GM19468 (cell line): ENCODE data around the gene MID1.

Source experiments
- ATAC-seq: cut with Tn5 transposase; IDR thresholded peaks from one replicate; pipeline ENCODE4 v1.9.1; 2021; ENCODE audit warnings: mild to moderate bottlenecking, moderate library complexity, moderate number of reproducible peaks; ENCODE audit not compliant: unreplicated experiment; ENCODE audit errors: extremely low read depth

MID1 gene

DNA sequence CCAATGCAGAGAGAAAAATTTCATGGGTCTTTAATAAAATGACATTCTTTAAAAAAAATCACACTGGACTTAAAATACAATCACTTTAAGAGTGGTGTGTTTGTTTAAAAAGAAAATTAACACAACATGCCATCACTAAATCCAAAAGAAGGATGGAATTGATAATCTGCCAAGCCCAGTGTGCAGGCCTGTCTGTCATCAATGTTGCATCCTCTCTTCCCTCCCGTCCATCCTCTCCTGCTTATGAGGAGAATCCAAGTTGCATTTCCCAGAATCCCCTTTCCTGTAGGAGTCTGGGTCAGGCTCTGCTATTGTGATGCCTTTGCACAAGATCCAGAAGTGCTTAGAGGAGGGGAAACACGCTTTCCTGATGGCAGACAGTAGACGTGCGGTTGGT, 169.4 kb downstream of the MID1 start:
- no peak for ATAC-seq

DNA sequence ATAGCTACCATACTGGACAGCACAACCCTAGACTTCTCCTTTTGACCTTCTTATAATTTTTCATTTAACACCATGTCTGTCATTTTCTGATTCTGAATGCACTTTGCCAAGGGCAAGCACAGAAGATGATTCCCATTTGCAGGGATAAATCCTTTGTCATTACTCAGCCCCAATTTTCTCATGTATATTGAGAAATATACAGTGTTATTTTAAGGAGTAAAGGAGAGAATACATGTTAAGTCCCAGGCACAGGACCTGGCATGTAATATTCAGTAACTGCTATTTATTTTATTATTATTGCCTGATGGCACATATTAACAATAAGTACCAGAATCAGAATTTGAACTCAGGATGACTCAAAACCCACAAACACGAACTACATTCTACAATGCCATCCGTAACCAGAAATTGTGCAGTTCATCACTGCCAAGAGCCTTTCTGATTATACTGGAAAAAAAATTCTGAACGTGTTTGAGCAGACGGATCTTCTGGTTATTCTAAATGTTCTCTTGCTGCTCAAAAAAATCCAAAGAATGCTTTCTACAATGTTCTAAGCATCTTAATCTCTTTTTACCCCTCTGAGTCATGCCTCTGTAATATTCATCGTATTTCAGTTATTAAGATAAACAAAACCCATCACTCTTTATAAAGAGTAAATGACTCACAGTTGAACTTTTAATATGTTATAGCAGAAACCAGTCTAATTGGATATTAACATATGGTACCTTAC, 170.0 kb downstream of the MID1 start:
- no peak for ATAC-seq

DNA sequence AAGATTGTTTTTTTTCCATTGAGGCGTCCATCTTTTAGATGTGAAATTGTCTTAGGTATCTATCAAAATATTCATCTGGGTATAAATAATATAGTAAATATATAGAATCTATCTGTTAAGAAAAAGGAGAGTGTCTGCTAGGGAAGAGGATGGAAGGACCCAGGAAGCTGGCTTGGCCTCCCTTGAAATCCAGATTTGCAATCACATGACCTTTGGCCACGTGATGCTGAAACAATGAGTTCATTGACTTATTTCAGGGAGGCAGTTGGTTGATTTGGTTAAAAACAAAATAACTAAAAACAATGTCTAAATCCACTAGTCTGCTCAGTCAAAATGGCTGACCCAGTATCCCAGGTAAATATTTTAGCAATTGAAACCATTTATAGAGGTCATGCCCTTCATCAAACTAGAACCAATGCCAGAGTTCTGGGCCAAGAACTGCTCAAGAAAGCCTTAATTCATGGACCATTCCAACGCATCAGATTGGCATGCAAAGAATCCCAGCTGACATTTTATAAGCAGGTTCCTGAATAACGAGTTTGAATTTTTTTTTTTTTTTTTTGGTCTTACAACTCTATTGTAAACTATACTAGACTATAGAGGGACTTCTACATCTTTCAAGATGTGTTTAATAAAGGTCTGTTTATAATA, 172.7 kb downstream of the MID1 start:
- ATAC-seq, result no peak

DNA sequence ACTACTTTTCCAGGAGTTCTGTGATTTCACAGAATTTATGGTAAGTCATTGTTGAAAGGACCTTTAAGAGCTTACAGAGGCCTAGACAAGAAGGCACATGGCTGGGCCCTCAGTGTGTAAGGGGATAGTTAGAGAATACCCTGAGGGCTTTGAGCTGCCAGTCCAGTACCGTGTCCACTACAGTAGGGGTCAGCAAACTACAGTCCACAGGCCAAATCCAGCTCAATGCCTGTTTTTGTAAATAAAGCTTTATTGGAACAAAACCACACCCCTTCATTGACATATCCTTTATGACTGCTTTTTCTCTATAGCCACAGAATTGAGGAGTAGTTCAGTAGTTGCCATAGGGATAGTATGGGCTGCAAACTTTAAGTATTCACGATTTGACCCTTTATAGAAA, 176.2 kb downstream of the MID1 start:
- no peak for ATAC-seq

DNA sequence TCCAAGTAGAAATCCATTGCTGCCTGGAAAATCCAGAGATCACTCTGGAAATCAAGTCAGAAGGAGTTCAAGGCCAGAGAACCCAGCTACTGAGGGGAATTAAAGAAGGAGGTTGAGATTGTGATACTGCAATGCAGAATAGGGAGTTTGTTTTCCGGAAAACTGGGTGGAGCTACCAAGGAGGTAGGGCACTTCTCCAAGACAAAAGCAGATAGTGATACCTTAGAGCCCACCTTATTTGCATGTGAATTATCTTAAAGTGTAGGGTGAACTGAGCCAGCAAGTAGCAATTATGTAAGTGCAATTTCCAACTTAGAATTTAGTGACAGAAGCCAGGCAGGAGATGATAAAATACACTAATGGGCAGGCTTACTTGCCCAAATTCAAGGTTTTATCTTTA, 178.9 kb downstream of the MID1 start:
- no peak for ATAC-seq

DNA sequence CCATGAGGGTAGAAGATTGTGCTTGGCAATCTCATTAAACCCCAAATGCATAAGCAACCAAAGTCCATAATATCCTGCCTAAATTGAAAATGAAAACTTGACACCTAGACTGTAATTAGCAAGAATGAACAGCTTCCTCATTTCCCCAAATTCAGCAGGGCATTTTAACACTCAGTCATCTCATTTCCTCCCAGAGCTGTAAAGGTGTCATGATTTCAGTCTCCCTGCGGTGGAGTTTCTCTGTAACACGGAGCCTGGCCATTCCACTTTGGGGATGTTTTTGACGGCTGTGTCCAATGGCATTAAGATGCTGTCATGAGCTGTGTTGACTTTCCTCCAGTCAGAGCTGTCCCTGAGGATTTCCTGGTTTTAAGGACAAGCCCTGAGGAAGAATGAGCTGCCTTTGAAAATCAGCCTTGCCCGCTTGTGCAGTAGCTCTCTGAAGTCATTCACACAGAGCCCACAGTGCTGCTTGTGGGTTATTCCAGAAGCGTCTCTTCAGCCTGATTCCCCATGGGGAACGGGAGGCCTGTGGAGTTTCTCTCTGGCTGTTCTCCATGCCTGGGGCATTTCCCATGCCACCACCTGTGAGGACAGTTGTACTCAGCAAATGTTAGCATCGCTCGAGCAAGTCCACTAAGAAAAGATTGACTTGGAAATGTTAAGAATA, 187.0 kb downstream of the MID1 start:
- ATAC-seq, result no peak

DNA sequence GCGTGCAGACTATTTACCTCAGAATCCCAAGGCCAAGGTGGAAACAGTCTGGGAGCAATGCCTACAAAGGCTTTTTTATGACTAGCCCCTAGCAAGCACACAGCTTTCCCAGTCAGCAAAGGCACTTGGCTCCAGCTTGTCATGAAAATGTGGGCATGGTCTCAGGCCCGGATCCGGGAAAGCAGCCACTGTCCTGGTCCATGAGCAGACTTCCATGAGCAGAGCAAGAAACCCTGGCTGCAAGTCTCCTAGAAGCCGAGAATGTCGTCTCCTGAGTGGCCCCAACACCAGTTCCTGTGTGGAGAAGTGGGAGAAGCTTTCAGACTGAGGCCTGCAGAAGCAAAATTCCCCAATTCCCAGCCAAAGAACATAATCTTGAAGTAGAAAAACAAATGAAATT, 190.5 kb downstream of the MID1 start:
- no peak for ATAC-seq

DNA sequence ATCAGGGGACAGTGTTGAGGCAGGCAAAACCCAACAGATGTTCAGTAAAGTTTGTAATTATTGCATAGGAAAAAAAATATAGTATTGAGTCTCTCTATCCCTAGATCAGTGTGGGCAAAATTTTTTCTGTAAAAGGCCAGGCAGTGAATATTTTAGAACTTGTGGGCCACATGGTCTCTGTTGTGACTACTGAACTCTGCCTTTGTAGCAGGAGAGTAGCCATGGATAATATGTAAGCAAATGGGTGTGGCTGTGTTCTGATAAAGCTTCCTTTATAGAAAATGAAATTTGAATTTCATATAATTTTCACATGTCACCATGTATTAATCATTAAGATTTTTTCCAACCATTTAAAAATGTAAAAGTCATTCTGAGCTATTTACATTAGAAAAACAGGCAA, 193.1 kb downstream of the MID1 start:
- ATAC-seq, result no peak

DNA sequence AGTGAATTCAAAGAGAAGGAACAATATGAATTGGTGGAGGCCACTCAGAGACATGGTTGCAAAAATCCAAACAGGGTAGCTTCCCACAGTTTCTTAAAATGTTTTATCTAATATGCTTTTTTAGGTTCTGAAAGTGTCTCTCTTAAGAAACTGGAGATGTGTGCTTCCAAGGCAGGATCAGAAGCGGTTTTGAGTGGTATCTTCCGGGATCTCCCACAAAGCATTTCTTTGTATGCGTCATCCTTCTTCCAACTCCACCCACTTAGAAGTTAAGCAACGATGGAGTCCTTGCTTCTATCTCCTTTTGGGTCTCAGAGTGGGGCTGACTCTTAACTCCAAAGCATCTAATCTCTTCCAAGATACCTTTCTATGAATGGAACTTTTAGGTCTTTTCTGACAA, 196.7 kb downstream of the MID1 start:
- no peak for ATAC-seq

DNA sequence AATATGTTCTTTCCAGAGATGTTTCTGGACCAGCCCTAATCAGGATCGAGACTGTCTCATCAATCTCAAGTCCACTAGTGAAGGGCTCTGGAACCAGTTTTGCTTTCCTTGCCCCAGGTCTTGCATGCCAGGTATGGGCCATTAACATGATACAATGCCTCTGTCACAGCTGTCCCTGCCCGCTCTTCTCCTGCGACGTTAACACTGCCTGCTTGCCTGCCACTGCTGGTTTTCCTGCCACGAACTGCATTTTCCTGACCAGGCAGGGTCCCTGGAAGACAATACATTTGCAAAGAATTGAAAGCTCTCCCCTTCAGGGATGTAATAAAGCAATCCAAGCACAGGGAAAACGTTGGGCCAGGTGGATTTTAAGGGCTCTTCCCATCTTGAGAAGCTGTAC, 200.3 kb downstream of the MID1 start:
- no peak for ATAC-seq

DNA sequence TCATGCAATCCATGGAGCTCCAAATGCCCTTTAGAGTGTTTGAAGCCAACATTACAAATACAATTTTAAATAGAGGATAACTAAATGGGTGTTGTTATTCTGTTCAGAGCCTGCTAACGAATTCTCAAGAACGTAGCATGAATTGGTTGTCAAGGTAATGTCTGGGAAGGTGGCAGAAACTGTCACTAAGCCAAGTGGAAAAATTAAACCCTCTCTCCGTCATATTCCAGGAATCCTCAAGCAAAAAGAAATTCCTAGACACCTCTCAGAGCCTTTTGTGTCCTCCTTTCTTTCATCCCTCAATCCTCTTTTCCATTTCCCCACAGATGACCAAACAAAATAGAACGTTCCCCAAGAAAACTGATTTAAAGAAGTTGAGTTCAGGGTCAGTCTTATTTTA, 204.0 kb downstream of the MID1 start:
- ATAC-seq, result no peak

DNA sequence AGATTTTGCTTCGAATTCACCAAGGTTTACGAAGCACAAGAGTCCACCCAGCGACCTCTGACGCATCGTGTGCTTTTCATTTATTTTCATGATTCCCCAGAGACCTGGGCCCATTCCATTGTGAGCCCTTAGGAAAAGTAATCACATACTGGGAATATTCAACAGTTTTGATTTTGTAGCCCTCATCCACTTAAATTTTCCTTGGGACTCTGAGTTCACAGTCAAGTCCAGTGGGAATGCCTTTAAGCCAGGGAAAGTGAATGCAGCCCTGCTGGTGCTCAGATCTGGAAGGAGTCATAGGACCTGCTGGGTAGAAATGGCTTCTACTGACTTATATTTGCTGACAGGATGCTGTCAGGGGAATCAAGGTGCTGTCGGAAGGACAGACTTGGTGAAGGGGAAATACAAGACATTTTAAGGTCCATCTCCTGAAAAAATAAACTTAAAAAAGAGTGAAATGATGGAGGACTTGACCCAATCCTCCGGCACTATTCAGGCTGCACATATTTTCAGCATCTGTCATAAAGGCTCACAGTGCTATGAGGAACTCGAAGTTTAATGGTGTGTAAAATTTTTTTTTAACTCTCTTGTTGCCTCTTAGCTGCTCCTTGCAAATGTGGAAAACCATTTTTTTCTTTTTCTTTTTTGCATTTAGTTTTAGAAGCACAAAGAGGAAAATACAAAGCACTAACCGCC, 204.9 kb downstream of the MID1 start:
- no peak for ATAC-seq

DNA sequence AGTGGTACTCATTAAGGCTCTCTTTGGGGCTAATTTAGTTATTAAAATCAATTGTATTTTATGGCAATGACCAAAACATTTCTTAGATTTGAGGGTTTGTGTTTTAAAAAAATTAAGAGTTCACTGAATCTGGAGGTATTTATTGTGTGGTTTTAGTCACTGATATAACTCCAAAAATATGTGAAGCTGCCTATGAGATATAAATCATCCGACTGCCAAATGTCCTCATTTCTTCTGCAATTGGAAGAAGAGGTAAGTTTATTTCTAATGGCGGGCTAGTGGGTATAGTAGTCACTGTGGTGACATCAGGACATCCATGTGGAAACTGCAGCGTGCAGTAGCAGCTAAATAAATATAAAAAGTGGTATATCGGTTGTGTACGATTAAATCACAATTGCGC, 205.5 kb downstream of the MID1 start:
- no peak for ATAC-seq

DNA sequence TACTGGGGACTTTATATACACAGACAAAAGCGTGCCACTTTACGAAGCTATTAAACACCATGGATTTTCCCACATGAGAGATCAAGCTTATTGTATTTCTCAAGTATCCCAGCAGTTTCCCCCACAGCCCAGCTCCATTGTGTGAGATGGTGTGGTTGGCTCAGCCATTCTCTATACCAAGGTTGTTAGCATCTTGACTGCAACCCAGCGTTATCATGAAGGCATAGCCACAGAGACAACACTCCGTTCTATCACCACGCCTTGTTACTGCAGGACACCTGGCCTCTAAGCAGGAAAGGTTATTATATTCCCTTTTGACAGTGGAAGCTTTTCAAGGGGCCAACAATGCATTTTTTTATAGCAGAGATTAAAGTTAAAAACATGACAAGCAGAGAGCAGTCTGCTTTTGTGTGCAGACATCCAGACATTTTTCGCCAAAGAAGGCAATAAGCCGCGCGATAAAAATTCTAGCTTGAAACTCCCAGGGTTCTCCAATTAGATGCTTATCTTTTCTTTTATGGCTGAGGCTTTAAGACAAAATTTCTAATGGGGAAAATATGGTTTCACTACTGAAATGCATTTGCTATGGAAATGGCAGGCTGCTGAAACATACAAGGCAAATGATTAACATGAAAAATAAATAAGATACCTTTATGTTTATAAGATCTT, 206.1 kb downstream of the MID1 start:
- no peak for ATAC-seq

DNA sequence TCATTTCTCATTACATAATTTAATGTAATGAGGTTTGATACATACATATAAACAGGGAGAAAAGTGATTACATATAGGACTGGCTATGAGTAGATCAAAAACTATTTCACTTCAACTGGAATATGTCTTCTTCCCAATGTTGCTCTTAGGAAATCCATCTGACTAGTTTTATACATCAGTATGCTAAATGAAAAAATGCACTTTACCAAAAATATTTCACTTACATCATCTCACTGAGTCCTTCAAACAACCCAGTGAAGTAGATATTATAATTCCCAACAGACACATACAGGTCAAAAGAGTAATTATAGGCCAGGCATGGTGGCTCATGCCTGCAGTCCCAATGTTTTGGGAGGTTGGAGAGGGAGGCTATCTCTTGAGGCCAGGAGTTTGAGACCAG, 215.9 kb downstream of the MID1 start:
- no peak for ATAC-seq

DNA sequence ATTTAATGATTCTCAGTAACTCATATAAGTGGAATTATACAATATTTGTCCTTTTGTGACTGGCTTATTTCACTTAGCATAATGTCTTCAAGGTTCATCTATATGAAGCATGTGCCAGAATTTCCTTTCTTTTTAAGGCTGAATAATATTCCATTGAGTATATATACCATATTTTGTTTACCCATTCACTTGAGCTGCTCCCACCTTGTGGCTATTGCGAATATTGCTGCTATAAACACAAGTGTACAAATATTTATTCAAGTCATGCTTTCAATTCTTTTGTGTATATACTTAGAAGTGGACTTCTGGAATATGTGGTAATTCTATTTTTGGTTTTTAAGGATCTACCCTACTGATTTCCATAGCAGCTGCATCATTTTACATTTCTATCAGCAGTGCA, 219.1 kb downstream of the MID1 start:
- ATAC-seq, result no peak

DNA sequence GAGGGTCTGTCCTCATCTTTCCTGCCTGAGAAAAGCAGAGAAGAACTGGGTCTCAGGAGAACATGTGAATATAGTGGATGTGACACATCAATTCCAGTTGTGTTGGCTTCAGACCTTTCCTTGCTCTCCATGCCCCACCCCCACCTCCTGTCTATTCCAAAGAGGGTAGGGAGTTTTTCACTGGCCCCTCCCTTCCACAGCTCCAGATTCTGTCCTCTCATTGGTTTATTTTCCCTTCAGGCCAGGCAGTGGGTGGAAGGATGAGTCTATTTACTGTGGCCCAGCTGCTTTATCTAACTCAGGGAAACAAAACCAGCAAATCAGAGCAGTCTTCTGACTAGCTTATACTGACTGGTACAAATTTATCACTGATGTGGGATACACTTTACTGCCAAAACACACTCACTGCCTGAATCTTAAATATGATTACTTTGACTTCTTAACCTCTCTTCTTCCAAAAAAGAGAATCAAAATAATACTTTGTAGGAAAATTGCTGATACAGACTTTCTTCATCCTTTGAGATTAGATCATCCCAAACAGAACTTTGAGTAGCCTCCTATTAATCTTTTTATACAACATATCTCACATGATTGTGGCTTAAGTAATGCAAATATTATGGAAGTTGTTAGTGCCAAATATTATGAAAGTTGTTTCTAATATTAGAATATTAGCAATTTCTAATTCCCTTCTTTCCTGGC, 221.2 kb downstream of the MID1 start:
- ATAC-seq, result no peak

DNA sequence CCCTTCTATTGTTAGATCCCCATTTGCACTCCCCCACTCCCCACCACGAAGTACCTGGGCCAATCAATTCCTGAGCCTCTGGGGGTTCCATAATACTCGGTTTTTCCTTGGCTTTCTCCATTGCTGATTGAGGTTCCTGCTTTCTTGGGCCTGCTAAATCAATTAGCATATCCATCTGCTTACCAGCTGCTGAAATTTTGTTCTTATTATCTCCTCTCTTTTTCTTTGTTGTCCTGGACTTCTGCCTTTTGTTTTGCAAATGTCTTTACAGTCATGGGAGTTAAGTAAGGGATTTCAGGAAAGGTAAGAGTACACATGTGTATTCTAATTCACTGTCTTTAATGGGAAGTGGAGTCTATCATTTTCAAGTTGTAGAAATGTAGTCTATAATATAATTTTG, 222.2 kb downstream of the MID1 start:
- no peak for ATAC-seq

DNA sequence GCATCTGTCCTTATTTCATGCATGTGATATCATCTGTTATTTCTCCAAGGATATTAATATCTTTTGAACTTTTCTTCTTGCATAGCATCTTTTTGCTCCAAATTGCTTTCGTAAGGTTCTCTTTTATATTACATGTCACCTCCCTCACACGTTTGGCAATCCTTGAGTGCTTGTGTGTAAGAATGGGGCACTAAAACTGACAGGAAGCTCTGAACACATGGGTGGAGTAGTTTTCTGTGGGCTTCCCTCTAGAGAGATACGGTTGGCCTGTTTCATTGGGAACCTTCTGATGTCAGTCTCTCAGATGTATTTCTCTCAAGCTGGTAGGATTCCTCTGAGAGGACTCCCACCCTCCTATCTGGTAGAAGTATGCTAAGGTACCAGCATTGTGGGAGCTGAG, 223.0 kb downstream of the MID1 start:
- no peak for ATAC-seq

DNA sequence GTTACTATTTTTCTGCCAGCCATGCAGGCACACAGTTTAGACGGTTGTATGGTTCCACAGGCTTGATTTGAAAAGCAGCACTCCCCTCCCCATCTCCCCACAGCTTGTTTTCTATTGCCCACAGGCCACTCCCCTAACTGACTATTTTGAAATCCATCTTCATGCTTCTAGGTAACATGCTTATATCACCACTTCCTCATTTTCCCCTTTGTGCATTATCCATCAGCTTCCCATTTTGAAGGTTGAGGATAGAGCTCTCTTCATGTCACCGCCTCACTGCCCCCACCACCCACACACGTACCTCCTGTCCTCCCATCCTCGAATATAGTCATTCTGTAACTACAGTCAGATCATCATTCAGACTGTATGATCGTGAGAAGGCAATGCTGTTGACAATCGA, 224.7 kb downstream of the MID1 start:
- no peak for ATAC-seq
